HepG2 (cell line): Measurements from ENCODE around the gene BCL7A. TPM values are rescaled to one million over a fixed set of nuclear protein-coding genes. Genes with fewer than 3 reads are reported as not detected.
A peak's percentile ranks its signal among the peaks of the same experiment; 100 is the strongest.

Experiments used
- CC2D1A ChIP-seq: sonication (generic); formaldehyde crosslinking; IDR thresholded peaks from 2 replicates; pipeline ENCODE4 v1.8.1; 2023; ENCODE audit warnings: mild to moderate bottlenecking, missing genetic modification reagents
- FIP1L1 ChIP-seq: fragments of 200-400 bp; formaldehyde crosslinking; IDR thresholded peaks from 2 replicates; pipeline ENCODE4 v1.6.1; 2018; ENCODE audit warnings: low read depth, mild to moderate bottlenecking, low read length, moderate library complexity, borderline replicate concordance; ENCODE audit not compliant: insufficient read depth
- GLI4 ChIP-seq: sonication (generic); formaldehyde crosslinking; IDR thresholded peaks from 2 replicates; pipeline ENCODE4 v1.5.1; 2020; ENCODE audit warnings: missing genetic modification reagents, mild to moderate bottlenecking, moderate library complexity, borderline replicate concordance
- HOXA3 ChIP-seq: sonication (generic); formaldehyde crosslinking; IDR thresholded peaks from 2 replicates; pipeline ENCODE4 v1.5.0; 2020; ENCODE audit warnings: missing genetic modification reagents
- HOXA5 ChIP-seq: sonication (generic); formaldehyde crosslinking; IDR thresholded peaks from 2 replicates; pipeline ENCODE4 v1.4.0; 2020; ENCODE audit warnings: missing genetic modification reagents
- NR2F1 ChIP-seq, 2 experiments: fragments of 450-650 bp in 1 of 2; formaldehyde crosslinking in 1 of 2; IDR thresholded peaks; 2 replicates each; pipeline versions ENCODE4 v1.5.0 to v1.6.1; 2016 to 2020; ENCODE audit warnings: mild to moderate bottlenecking in 1 of 2, missing compliant biosample characterization in 1 of 2, missing genetic modification reagents in 1 of 2, moderate library complexity in 1 of 2
- RBAK ChIP-seq: sonication (generic); formaldehyde crosslinking; IDR thresholded peaks from 2 replicates; pipeline ENCODE4 v1.5.1; 2020; ENCODE audit warnings: mild to moderate bottlenecking, missing genetic modification reagents
- RBM39 ChIP-seq: fragments of 200-400 bp; formaldehyde crosslinking; IDR thresholded peaks from one replicate; pipeline ENCODE4 v1.6.1; 2018; ENCODE audit warnings: antibody characterized with exemption, mild to moderate bottlenecking, low read depth, low read length; ENCODE audit not compliant: poor library complexity, severe bottlenecking
- RXRA ChIP-seq: sonication (generic); formaldehyde crosslinking; IDR thresholded peaks from 2 replicates; pipeline ENCODE4 v1.5.1; 2020; ENCODE audit warnings: missing genetic modification reagents
- SPEN ChIP-seq: sonication (generic); formaldehyde crosslinking; IDR thresholded peaks from 2 replicates; pipeline ENCODE4 v1.5.1; 2020; ENCODE audit warnings: low read depth, mild to moderate bottlenecking, missing genetic modification reagents
- STAT5B ChIP-seq: sonication (generic); formaldehyde crosslinking; IDR thresholded peaks from 2 replicates; pipeline ENCODE4 v1.4.0; 2020; ENCODE audit warnings: missing genetic modification reagents
- TCF7L2 ChIP-seq: IDR thresholded peaks from 2 replicates; pipeline ENCODE4 v1.6.1; 2011; ENCODE audit warnings: mild to moderate bottlenecking, low read depth, low read length, moderate library complexity
- ZNF432 ChIP-seq: sonication (generic); formaldehyde crosslinking; IDR thresholded peaks from 2 replicates; pipeline ENCODE4 v1.5.0; 2020; ENCODE audit warnings: missing genetic modification reagents, mild to moderate bottlenecking, borderline replicate concordance
- ZNF549 ChIP-seq: sonication (generic); formaldehyde crosslinking; IDR thresholded peaks from 2 replicates; pipeline ENCODE4 v1.5.0; 2020; ENCODE audit warnings: missing genetic modification reagents
- ZNF589 ChIP-seq: sonication (generic); formaldehyde crosslinking; conservative IDR thresholded peaks from 2 replicates; pipeline ENCODE4 v1.8.0; 2022; ENCODE audit warnings: mild to moderate bottlenecking, moderate library complexity, missing genetic modification reagents
- ZNF782 ChIP-seq: sonication (generic); formaldehyde crosslinking; IDR thresholded peaks from 2 replicates; pipeline ENCODE4 v1.4.0; 2020; ENCODE audit warnings: missing genetic modification reagents, mild to moderate bottlenecking, borderline replicate concordance
- ZNF878 ChIP-seq: sonication (generic); formaldehyde crosslinking; IDR thresholded peaks from 2 replicates; pipeline ENCODE4 v1.8.1; 2023; ENCODE audit warnings: mild to moderate bottlenecking, missing genetic modification reagents, moderate library complexity
- ZSCAN12 ChIP-seq: sonication (generic); formaldehyde crosslinking; IDR thresholded peaks from 2 replicates; pipeline ENCODE4 v1.9.0; 2021; ENCODE audit warnings: mild to moderate bottlenecking, missing genetic modification reagents
- polyA plus RNA-seq, 8 experiments: library from polyadenylated mRNA; depleted of rRNA in 3 of 8; stranded (reverse) in 7 of 8; unstranded in 1 of 8; fragments of >200 nt; fragmentation: Illumina TruSeq in 4 of 8; extraction: Trizol in 4 of 8; gene quantifications; 2 replicates each; pipeline versions ENCODE4 v1.2.1 to v1.2.3, GENCODE V29; 2011 to 2016; ENCODE audit warnings: low read depth in 4 of 8, missing spikeins in 1 of 8, mixed read lengths in 1 of 8; ENCODE audit not compliant: insufficient read depth in 1 of 8
- total RNA-seq, 5 experiments: library from RNA; depleted of rRNA; stranded (reverse); fragments of >200 nt; fragmentation: Illumina TruSeq; extraction: Trizol; gene quantifications; 2 replicates each; pipeline ENCODE4 v1.2.3, GENCODE V29; 2016; ENCODE audit warnings: low read depth in 1 of 5
- TF ChIP-seq, protein P1 (sequence below): sonication (generic); formaldehyde crosslinking; IDR thresholded peaks from 2 replicates; pipeline ENCODE4 v1.5.0; 2020; ENCODE audit warnings: missing genetic modification reagents, mild to moderate bottlenecking, borderline replicate concordance
- TF ChIP-seq, protein P2 (sequence below): sonication (generic); formaldehyde crosslinking; IDR thresholded peaks from 2 replicates; pipeline ENCODE4 v1.5.0; 2020; ENCODE audit warnings: mild to moderate bottlenecking, missing genetic modification reagents
- TF ChIP-seq, protein P3 (sequence below): sonication (generic); formaldehyde crosslinking; IDR thresholded peaks from 2 replicates; pipeline ENCODE4 v1.4.0; 2020; ENCODE audit warnings: missing genetic modification reagents
- TF ChIP-seq, protein P4 (sequence below): sonication (generic); formaldehyde crosslinking; IDR thresholded peaks from 2 replicates; pipeline ENCODE4 v1.4.0; 2020; ENCODE audit warnings: low read depth, mild to moderate bottlenecking, missing genetic modification reagents

BCL7A gene
- total and polyA plus RNA-seq, 2 of the 13 experiments (the other 11 are each of a cell fraction or from before 2014, with no cell fraction given), result 4.1 to 6.2 TPM

DNA sequence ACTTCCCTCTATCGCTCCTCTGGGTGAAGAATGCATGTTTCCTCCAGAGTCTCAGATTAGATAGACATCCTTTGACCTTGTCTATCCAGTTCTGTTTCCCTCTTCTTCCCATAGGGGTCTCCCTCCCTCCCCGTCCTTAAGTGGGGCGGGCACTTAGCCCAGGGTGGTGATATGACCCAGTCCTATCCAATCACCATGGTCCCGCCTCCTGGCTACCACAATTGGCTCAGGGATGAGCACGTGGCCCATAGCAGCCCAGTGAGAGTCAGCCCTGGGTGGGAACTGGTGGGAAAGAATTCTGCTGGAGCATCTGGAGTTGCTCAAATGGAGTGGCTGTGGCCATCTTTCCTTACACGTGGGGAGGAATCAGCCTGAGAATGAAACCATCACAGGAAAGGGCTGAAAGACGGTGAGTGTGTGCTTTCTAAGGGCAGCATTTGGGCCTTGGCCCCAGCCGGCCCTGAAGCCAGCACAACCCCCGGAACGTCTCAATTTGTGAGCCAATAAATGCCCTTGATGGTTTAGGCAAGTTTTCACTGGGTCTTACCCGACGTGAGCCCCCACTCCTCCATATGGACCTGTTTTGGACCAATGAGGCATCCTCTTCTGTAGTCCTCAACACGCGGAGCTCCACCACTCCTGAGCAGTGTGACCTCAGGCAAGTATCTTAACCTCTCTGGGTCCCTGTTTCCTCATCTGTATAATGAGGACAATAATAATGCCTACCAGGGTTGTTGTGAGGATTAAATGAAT lies 42.5 kb downstream of the BCL7A start (continued):
- TF ChIP-seq STAT5B (CRISPR knock-in tag), result no peak
- TF ChIP-seq ZNF432 (CRISPR knock-in tag), result no peak
- TF ChIP-seq ZSCAN12 (CRISPR knock-in tag), result no peak
- TF ChIP-seq ZNF878 (CRISPR knock-in tag), result no peak
- no peak for TF ChIP-seq ZNF782 (CRISPR knock-in tag)
- TF ChIP-seq RXRA, result no peak
- TF ChIP-seq GLI4 (CRISPR knock-in tag), result no peak
- TF ChIP-seq RBAK, result no peak
- no peak for TF ChIP-seq HOXA5 (CRISPR knock-in tag)
- TF ChIP-seq TCF7L2, result no peak
- peak; percentile 70 for TF ChIP-seq HOXA3
- no peak for TF ChIP-seq RBM39
- TF ChIP-seq SPEN (CRISPR knock-in tag), result peak; percentile 58
- no peak for TF ChIP-seq ZNF549 (CRISPR knock-in tag)
- TF ChIP-seq, protein P1, sequence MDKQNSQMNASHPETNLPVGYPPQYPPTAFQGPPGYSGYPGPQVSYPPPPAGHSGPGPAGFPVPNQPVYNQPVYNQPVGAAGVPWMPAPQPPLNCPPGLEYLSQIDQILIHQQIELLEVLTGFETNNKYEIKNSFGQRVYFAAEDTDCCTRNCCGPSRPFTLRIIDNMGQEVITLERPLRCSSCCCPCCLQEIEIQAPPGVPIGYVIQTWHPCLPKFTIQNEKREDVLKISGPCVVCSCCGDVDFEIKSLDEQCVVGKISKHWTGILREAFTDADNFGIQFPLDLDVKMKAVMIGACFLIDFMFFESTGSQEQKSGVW (CRISPR knock-in tag), result no peak
- 0 out of 2 replicates have a peak, but pooled peaks have one; percentile 24 for TF ChIP-seq ZNF589
- TF ChIP-seq NR2F1 (CRISPR knock-in tag; IDR thresholded peaks at IDR 0.05), result no peak
- TF ChIP-seq, protein P2, sequence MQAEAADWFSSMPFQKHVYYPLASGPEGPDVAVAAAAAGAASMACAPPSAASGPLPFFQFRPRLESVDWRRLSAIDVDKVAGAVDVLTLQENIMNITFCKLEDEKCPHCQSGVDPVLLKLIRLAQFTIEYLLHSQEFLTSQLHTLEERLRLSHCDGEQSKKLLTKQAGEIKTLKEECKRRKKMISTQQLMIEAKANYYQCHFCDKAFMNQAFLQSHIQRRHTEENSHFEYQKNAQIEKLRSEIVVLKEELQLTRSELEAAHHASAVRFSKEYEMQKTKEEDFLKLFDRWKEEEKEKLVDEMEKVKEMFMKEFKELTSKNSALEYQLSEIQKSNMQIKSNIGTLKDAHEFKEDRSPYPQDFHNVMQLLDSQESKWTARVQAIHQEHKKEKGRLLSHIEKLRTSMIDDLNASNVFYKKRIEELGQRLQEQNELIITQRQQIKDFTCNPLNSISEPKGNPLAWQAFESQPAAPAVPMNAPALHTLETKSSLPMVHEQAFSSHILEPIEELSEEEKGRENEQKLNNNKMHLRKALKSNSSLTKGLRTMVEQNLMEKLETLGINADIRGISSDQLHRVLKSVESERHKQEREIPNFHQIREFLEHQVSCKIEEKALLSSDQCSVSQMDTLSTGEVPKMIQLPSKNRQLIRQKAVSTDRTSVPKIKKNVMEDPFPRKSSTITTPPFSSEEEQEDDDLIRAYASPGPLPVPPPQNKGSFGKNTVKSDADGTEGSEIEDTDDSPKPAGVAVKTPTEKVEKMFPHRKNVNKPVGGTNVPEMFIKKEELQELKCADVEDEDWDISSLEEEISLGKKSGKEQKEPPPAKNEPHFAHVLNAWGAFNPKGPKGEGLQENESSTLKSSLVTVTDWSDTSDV (CRISPR knock-in tag), result no peak
- TF ChIP-seq CC2D1A, result no peak
- TF ChIP-seq, protein P3, sequence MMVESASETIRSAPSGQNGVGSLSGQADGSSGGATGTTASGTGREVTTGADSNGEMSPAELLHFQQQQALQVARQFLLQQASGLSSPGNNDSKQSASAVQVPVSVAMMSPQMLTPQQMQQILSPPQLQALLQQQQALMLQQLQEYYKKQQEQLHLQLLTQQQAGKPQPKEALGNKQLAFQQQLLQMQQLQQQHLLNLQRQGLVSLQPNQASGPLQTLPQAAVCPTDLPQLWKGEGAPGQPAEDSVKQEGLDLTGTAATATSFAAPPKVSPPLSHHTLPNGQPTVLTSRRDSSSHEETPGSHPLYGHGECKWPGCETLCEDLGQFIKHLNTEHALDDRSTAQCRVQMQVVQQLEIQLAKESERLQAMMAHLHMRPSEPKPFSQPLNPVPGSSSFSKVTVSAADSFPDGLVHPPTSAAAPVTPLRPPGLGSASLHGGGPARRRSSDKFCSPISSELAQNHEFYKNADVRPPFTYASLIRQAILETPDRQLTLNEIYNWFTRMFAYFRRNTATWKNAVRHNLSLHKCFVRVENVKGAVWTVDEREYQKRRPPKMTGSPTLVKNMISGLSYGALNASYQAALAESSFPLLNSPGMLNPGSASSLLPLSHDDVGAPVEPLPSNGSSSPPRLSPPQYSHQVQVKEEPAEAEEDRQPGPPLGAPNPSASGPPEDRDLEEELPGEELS (CRISPR knock-in tag), result no peak; the same call in 1 of the 2 replicates
- no peak for TF ChIP-seq FIP1L1
- TF ChIP-seq, protein P4, sequence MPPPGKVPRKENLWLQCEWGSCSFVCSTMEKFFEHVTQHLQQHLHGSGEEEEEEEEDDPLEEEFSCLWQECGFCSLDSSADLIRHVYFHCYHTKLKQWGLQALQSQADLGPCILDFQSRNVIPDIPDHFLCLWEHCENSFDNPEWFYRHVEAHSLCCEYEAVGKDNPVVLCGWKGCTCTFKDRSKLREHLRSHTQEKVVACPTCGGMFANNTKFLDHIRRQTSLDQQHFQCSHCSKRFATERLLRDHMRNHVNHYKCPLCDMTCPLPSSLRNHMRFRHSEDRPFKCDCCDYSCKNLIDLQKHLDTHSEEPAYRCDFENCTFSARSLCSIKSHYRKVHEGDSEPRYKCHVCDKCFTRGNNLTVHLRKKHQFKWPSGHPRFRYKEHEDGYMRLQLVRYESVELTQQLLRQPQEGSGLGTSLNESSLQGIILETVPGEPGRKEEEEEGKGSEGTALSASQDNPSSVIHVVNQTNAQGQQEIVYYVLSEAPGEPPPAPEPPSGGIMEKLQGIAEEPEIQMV, result no peak; the same call in 1 of the 2 replicates
